Stimulated activated naive CD4-positive, alpha-beta T cell treated with Interleukin-2 at 50 U/mL for 16 hours (primary cell): ENCODE data around the gene ABCB8.
"Not testable (repeated sequence)": the region's sequence is repeated elsewhere in the genome, so short reads cannot be mapped to it uniquely, and the experiment has no call there.

Experiments used
- DNase-seq: peaks from one replicate; lab custom pipeline; 2025; lab: John Stamatoyannopoulos, UW

Gene ABCB8

DNA sequence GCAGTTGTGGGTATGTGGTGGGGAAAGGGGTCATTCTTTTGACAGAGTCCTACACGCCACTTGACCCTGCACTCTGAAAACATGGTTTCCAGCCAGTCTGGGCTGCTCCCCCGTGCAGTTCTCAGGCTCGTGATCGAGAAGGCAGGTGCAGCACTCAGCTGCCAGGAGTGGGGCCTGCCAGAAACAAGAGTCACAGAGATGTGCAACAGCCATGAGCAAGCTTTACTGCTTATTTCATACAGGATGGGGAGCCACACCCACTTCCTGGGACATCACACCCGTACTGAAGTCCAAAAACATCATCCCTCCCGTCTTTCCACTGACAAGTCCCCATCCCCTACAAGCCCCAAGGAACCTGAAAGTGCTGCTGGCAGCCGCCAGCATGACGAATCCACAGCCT is 13.3 kb upstream of the ABCB8 start:
- DNase-seq: no peak

DNA sequence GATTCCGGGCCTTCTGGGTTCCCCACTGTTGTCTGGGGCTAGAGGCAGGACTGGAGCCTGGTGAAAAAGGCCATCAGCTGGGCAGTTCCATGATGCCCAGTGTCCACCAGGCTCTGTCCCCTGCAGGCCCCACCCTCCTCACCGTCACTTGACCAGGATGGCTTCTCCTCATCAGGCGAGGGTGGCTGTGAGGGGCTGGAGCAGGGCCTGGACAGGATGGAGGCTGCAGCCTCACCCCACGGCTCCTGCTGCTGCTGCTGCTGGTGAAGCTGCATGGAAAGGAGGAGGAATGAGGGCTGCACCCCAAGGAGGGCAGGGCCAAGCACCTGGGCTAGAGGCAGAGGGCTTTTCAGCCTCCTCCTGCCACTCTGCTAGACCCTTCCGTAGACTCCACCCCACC is 12.3 kb upstream of the ABCB8 start:
- no peak for DNase-seq

DNA sequence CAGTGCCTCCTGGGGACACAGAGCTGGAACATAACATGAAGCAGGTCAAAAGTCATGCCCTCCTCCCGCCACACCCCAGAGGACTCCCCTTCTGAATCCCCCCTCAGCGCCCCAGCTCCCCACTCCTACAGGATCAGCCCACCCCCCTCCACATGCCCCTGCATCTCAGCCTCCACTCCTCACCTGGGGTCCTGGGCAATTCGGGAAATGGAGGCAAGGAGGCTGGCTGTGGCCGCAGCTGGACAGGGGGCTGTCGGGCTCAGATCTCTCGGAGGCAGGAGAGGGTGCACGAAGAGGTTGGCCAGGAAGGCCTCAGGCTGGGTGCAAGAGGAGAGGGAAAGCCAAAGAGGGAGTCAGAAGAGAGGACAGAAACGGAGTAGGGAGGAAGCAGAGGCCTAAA is 11.7 kb upstream of the ABCB8 start:
- DNase-seq: no peak

GRCh38 chr7:151016942-151017341 is 11.3 kb upstream of the ABCB8 start:
- DNase-seq: no peak

- no peak for DNase-seq
Observed at GRCh38 chr7:151017370-151017952, 10.8 kb upstream of the ABCB8 start.

- DNase-seq: peak; percentile 75
Observed at GRCh38 chr7:151017953-151018420, 10.3 kb upstream of the ABCB8 start.

GRCh38 chr7:151018421-151019129 is 9.7 kb upstream of the ABCB8 start:
- DNase-seq: peak; percentile 43

DNA sequence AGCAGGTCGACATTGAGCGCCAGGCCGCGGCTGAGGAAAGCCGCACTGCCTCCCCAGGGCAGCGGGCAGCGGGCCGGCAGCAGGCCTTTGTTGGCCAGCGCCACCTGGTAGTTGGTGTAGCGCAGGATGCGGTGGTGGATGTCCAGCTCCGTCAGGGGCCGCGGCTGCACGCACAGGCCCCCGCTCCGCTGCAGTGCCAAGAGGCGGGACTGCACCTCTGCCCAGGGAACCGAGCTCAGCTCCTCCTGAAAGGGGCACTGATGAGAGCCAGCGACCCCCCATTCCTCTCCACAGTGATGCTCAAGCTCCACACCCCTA is 9.2 kb upstream of the ABCB8 start:
- DNase-seq: no peak

DNA sequence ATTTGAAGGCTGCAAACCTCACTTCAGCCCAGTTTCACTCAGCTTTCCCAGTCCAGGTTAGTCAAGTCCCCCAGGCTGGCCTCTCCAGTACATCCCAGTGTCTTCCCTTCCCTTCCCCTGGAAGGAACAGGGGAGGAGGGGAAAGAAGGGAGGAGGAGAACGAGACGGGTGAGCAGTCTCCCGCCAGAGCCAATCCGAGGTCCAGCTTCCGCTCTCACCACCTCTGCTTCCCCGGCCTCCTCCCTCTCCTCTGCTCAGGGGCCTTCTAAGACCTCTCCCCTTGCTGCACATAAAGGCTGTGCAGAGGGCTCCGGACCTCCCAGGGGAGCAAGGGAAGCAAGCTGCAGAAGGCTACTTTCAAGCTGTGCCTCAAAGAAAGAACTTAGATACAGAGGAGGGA is 8.0 kb upstream of the ABCB8 start:
- DNase-seq: no peak

DNA sequence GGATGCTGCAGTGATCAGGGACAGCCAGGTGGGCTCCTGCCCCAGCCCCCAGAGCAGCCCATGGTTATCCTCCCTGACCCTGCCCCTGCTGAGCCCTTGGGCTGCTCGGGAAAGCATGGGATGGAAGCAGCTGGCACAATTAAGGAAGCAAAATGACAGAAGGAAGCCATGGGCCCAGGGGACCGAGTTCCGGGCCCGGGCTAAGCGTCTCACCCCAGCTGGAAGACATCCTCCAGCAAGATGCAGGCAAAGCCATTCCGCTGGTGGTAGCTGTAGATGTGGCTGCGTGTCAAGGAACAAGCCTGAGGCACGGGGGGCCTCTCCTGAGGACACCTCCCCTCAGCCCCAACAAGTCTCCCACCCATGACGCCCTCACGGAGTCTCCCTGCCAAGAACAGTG is 5.0 kb upstream of the ABCB8 start:
- DNase-seq: no peak

DNA sequence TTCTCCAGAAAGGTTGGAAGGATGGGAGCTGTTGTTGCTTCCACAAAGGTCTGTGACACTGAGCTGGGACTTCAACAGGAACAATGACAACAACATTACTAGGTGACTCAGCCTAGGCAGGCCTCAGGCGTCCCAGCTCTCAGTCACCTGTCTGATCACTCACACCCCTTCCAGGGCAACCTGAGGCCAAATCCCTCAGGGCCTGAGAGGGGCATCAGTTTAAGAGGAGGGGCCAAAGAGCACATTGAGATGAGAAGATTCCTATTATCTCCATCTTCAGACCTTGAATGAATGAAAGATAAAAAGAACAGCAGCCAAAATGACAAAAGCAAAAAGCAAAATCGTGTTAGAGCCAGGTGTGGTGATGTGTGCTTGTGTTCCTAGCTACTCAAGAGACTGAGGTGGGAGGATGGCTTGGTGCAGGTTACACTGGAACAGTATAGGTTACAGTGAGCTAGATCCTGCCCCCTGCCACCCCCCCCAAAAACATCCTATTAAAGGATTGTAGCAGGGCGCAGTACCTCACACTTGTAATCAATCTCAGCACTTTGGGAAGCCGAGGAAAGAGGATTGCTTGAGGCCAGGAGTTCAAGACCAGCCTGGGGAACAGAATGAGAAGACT is 3.7 kb upstream of the ABCB8 start, which contains the start of gene ATG9B:
Gene ATG9B, minus strand, starts transcription at position 60 of the 622 bp plus-strand sequence. CDS start 71 bp downstream, outside the sequence.
- no peak for DNase-seq

DNA sequence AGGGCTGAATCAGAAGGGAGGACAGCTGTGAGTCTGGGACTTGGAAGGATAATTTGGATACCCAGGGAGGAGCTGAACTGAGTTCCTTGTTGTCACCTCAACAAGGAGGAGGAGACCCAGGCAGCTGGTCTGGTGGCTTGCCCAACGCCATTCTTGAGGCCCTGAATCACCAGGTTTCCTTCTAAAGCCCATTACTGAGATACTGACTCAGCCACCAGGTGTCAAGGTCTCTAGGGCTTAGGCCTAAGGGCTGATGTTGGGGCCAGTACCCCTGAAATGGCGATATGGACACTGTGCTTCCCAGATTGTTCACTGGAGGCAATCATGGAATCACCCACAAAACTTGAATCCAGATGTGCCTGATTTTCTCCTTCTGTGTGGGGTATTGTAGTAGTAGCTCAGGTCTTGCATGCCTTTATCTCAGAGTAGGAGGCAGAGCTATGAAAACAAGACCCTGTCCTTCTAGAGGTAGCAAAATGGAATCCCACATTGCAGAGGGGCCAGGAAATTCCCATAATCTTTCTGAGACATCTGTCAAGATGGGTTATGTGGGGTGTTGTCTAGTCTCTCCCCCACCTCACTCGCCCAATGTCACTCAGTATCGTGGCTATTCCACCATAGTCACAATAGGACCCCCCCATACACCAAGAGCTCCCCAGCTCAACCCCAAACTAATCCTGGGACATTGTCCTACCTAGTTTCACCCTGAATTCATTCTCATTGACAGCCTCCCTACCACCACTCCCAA is 2.2 kb upstream of the ABCB8 start:
- DNase-seq: no peak

DNA sequence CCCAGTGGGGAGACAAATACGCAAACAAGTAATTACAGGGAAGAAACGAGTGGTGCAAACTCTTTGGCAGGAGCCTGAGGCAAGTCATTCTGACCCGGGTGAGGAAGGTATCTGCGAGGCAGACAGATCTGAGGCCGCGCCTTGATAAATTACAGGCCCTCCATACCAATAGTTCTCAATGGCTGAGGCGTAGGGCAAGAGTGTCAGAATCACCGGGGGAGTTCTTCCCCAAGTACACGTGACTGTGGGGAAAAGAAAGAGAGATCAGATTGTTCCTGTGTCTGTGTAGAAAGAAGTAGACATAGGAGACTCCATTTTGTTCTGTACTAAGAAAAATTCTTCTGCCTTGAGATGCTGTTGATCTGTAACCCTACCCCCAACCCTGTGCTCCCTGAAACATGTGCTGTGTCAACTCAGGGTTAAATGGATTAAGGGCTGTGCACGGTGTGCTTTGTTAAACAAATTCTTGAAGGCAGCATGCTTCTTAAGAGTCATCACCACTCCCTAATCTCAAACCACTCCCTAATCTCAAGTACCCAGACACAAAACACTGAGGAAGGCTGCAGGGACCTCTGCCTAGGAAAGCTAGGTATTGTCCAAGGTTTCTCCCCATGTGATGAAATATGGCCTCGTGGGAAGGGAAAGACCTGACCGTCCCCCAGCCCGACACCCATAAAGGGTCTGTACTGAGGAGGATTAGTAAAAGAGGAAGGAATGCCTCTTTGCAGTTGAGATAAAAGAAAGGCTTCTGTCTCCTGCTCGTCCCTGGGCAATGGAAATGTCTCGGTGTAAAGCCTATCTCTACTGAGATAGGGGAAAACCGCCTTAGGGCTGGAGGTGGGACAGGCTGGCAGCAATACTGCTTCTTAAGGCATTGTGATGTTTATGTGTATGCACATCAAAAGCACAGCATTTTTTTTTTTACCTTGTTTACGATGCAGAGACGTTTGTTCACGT is 1.2 kb upstream of the ABCB8 start:
- DNase-seq: not testable (repeated sequence)

DNA sequence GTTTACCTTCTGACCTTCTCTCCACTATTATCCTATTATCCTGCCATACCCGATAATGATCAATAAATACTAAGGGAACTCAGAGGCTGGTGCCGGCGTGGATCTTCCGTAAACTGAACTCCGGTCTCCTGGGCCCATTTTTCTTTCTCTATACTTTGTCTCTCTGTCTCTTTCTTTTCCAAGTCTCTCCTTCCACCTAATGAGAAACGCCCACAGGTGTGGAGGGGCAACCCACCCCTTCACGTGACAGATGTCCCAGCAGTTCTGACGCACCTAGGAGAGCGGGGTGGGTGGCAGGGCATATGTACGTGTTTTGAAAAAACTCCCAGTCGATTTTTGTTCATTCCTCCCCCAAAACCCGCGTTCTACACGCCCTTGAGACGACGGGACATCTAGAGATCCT is 521 bp upstream of the ABCB8 start:
- DNase-seq: not testable (repeated sequence)

GRCh38 chr7:151028948-151029501 is 775 bp downstream of the ABCB8 start:
- DNase-seq: no peak

GRCh38 chr7:151031011-151031410 is 2.8 kb downstream of the ABCB8 start:
- DNase-seq: no peak

GRCh38 chr7:151032936-151033863 is 5.0 kb downstream of the ABCB8 start:
- no peak for DNase-seq

- DNase-seq: no peak
Observed at GRCh38 chr7:151033864-151034249, 5.6 kb downstream of the ABCB8 start.

DNA sequence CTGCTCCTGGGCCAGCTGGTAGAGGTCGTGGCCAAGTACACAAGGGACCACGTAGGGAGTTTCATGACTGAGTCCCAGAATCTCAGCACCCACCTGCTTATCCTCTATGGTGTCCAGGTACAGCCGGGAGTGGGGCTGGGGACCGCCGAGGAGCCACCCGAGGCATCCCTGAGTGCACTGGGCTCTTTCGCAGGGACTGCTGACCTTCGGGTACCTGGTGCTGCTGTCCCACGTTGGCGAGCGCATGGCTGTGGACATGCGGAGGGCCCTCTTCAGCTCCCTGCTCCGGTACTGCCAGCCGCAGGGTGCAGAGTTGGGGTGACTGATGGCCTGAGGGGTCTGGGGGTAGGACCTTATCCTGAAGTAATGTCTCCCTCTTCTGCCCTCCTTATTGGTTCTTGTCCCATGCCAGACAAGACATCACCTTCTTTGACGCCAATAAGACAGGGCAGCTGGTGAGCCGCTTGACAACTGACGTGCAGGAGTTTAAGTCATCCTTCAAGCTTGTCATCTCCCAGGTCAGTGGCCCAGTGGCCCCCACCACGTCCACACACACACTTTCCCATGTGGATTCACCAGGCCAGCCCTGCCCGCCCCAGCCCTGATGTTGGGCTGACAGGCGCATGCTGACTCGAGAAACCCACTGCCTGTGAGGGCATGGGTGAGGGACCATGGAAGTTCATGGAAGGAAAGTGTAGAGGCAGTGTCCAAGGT is 6.2 kb downstream of the ABCB8 start:
- DNase-seq: no peak
